8988T (cell line): ENCODE data around the gene SCN9A.
"Not testable (repeated sequence)": the region's sequence is repeated elsewhere in the genome, so short reads cannot be mapped to it uniquely, and the experiment has no call there.

ENCODE experiments used
- DNase-seq: peaks from one replicate; pipeline ENCODE4 v3.0.0; 2011

Gene SCN9A

DNA sequence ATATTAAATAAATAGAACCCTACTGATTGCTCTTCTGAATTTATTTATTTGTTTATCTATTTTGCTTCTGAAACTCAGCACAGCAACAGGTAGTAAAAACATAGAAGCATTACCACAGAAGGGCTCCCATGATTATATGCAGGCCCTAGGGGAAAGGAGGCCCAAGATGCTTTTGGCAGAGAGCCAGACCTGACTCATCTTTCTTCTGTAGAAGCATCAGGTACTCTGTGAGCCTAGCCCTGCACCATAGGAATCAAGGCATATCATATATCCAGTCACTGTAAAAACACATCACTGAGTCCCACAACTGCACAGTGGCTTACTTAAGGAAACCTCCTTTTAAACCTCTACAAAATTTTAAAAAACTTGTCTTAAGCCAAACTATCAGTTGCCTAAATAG is 1.8 kb downstream of the SCN9A start:
- DNase-seq, result peak; percentile 8

DNA sequence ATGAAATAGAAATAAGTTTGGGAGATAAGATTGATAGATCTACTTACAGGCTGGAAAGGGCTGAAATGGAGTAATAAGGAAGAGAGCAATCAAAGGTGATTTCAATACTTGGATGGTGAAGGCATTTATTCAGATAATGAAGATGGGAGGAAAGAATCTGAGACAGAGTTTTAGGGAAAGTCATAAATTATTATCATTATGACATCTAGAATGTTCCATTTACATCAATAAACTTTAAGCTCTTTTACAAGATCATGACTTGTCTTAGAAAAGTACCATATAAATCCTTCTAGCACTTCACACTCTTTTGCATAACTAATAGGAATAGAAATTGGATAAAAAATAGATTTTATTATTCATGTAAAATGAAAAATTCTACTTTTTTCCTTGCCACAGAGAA is 2.2 kb downstream of the SCN9A start:
- no peak for DNase-seq

DNA sequence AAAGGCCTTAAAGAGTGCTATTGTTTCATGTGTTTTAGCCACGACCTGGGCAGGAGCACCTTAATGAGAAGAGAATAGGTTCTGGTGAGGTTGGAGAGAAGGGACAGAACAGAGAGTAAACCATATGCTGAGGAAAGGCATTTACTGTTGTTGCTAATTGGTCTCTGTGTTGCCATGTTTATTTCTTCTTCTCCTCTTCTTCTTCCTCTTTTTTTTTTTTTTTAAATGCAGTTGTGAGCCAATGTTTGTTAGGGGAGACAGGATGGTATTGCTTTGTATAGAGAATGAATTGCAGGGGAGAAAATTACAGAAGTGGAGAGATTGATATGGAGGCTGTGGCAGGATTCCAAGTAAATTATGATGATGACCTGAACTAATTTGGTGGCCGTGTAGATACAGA is 2.6 kb downstream of the SCN9A start:
- DNase-seq, result no peak

DNA sequence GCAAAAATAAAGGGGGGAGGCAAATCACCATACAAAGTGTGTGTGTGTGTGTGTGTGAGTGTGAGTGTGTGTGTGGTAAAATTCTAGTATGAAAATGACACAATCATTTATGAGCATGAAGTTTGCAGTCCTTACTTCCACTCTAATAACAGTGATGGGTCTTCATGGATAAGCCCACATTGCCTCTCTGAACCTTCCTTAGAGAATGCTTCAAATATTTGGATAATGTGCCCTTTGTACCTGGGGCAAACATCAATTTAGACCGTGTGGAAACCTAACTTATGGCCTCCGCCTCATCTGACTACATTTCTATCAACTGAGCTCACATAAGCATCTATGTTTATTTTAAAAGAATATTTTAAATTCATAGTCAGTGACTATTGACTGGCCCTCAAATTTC is 3.7 kb downstream of the SCN9A start:
- no peak for DNase-seq

DNA sequence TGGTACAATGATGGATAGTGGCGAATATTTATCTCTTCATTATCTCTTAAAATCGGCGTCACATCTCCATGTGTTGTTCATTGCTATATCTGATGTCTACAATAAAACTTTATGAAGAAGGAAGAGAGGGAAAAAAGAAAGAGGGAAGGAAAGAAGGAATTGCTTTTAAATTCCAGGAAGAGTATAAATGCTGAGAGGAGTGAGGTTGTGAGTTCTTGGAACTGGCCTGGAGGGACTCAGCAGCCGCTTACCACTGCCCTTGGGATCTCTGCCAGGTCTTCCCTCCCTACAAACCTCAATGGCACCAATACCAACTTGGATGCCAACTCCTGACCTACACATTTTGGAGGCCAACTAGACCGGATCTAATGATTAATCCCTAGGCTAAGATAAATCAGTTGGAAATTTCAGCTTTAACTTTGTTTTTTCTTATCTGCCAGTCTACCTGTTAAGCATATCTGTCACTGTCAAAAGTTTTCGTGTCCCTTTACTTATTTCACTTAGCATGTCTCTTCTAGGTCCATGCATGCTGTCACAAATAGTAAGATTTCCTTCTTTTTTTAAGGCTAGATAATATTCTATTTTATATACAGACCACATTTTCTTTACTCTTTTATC is 9.8 kb downstream of the SCN9A start:
- no peak for DNase-seq

DNA sequence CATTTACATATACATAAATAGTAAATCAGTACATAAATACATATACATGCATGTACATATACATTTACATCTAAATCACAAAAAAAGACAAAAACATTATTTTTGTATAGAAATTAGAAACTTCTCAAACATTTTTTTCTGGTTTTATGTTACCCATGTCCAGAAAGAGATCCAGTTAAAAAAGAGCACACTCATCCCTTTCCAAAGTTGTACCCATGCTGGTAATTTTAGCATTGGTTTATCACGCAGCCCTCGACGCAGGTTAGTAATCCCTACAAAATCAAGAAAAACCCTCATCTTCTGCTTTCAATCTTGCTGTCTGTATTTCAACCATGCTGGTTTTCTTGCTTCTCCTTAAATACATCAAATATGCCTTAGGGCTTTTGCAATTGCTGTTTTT is 10.5 kb downstream of the SCN9A start:
- no peak for DNase-seq

DNA sequence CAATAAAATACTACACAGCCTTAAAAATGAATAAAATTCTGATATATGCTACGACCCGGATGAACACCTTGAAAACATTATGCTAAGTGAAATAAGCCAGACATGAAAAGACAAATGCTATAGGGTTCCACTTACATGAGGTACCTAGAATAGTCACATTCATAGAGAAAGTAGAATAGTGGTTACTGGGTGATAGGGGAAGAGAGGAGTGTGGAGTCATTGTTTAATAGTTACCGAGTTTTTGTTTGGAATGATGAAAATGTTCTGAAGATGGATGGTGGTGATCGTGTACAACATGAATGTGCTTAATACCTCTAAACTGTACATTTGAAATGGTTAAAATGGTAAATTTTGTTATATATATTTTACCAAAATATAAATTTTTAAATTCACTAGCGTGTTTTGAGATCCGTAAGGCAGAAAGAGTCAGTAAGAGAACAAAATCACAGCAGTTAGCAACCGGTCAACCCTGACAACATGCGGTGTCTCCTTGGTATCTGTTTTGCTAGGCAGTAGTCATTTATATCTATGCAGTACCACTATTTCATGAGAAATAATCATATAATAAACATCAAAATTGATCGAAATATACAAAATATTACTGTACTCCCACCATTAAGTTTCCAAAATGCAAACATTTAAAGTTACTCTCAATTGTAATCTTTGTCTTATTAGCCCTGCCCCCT is 11.1 kb downstream of the SCN9A start:
- DNase-seq, result no peak

DNA sequence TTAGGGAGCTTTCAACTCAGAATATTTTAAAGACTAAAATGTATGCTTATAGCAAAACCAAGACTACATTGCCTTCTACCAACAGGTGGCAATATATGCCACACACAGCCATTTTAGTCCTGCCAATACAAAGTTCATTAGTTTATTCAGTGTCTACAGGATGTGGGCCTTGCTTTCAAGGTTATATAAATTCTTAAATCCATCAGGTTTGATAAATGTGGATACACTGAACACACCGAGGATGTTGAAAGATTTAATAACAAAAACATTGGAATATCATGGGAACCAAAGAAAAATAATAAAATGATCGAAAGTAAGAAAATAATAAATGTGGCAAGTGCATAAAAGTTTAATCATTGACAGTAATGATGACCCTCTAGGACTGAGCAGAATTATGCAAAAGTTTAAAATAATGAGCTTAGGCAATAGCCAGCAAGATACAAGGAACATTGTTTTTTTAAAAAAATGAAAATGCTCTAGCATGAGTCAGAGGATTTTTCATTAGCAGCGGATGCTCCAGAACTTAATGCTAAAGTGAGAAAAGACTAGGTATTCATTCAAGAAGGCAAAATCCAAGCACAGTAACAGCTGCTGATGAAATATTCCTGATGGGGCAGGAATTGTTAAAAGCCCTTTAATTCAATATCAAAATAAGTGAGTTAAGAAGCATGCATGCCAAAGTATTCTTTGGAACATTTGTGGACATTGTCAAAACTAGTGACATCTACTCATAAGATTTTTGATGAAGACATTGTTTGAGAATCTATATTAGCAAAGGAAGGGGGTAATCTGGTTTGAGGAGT is 14.2 kb downstream of the SCN9A start:
- no peak for DNase-seq

DNA sequence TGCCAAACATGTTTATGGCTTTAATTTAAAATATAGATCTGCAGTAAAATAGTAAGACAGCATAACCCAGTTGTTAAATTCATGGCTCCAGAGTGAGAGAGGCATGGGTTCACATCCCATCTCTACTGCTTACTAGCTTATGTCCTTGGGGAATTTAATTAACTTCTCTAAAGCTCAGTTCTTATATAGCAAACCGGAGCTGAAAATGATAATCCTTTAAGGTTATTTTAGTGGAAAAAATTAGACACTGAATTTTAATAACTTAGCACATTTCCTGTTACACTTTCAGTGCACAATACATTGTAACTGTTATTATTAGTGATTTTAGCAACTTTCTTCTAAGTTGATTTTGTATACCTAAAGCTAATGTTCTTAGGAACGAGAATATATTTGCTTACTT is 14.8 kb downstream of the SCN9A start:
- no peak for DNase-seq

DNA sequence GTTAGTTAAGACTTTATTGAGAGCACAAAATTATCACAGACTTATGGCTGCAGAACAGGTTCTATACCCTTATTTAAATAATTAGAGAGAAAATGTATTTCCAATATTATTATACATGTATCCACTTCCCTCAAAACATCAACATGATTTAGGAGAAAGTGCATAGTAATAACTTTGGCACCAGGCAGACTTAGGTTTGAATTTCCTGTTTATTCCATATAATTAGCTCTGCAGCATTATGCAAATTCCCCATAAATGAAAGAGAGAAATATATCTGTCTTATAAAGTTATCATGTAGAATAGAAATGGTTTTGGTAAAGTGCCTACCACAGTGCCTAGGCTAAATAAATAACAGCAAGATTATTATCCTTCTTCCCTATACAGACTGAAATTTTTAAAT is 15.3 kb downstream of the SCN9A start:
- no peak for DNase-seq

DNA sequence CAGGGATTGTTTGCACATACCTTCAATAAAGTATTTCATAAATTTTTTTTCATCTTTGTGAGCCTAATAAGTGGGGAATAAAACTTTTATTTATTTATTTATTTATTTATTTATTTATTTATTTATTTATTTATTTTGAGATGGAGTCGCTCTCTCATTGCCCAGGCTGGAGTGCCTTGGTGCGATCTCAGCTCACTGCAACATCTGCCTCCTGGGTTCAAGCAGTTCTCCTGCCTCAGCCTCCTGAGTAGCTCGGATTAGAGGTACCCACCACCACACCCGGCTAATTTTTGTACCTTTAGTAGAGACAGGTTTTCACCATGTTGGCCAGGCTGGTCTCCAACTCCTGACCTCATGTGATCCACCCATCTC is 17.8 kb downstream of the SCN9A start:
- not testable (repeated sequence) for DNase-seq

DNA sequence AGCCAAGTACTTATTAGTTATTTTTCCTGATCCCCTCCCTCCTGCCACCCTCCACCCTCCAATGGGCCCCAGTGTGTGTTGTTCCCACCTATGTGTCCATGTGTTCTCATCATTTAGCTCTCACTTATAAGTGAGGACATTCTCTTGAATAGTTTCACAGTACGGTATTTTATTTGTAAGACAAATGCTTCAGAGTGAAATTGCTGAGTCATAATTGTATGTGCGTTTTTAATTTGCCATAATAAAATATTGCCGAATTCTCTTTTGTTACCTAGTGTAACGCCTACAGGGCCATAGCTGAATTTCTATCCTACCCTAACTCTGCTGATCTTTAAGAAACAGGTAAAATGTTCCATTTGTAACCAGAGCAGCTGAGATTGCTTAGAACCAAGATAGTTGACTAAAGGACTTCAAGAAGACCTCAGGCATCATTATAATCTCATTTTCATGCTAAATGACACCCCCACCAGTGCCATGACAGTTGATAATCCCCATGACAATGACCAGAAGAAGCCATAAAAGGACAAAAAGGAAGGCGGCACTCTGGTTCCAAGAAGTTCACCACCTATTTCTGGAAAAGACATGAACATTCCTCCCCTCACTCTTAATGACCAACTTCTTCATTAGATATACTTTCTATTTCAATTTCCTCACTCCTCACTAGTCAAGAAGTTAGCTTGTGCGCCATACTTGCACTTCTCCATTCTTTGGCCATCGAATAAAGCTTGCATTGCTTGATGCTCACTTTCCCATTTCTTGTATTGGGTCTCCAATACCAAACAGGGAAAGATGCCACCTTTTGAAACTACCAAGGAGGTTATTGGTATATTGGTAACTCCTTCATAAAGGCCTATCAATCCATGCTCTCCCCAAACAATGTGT is 18.4 kb downstream of the SCN9A start:
- no peak for DNase-seq

DNA sequence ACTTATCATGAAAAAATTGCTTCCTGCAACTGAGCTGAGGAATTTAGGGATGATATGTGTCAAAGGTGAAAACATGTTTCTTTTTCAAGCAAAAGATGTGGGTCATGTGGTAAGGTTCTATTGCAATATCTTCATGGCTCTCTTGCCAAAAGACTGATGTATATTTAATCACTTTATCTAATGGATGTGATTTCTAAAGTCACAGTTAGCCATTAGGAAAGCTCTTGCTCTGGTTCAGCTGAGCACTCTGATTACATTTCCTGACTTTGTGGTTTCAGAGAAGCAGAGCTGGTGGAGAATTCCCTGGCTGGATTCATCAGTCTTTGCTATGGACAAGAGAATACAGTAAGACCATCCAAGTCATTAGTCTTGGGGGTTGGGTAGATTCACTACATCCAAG is 24.4 kb downstream of the SCN9A start:
- no peak for DNase-seq

DNA sequence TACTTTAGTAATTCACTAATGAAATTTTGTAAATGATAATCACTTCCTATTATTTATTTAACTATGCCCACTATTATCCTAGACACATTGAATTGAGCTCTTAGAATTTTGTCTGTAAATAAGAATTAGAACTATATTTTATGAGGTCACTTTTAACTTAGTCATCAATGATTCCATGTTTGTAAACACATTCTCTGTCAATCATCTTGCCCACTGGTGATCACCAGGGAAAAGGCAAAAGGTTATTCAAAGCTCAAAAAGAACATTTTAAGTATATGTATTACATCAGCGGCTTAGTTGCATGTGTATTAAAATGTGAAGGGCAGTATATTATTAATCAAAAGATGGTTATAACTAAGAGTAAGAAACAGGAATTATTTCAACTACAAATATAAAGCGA is 25.2 kb downstream of the SCN9A start:
- no peak for DNase-seq

DNA sequence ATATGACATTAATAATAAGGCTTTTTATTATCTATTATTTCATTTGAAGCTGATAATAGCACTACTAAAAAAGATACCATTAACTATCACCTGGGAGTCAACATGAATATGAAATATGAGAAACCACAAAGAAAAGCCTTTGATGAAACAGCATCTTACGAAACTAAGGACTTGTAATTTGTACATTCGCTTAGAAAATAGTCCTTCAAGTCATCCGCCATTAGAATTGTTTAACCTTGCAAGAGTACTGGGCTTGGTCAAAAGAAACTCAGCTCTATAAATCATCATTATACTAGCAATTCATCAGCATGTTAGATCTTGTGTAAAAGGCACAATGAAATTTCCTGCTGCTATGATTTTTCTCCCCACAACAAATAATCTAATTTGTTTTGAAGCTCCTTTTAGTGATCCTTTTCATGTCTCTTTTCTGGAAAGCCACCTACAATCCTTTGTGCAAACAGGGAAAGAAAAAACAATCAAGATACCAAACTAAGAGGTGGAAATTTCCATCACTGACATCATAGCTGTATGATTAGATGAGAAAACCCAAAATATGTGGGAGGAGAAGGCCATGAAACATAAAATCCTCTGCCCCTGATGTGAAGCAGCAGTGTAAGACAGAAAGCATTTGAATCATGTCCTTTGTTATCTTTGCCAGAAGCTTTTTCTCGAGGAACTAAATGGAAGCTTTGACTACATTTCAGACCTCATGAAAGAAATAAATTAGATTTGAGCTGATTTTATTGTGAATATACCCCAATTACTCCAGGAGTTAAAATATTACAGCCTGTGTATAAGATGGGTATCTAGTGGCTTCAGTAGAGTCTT is 31.2 kb downstream of the SCN9A start:
- no peak for DNase-seq

DNA sequence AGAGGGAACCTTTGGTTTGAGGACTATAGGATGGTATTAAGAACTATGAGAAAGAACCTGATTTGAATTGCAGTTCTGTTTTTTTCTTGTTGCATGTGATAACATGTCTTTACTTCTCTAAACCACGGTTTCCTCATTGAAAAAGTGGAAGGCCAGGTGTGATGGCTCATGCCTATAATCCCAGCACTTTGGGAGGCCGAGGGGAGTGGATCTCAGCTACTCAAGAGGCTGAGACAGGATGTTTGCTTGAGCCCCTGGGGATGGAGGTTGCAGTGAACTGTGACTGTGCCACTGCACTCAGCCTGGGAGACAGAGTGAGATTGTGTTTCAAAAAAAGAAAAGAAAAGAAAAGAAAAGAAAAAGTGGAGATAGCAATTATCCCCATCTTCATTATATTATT is 32.3 kb downstream of the SCN9A start:
- DNase-seq, result no peak

DNA sequence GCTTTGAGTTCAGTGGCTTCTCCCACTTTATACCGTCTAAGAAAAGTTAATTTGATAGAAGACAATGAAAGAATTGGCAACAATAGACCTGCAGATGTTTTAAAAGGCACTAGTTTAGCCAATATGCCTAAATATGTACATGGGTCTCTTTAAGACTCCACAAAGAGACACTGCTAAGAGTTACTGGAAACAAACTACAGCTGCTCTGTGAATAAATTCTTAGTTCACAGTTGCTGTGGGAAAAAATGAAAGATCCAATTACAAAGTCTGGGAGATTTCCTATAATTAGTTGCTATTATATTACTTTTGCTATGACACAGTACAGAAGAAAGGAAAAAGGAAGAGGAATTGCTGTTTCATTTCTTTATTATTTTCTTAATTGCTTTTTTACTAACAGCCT is 34.3 kb downstream of the SCN9A start:
- no peak for DNase-seq

DNA sequence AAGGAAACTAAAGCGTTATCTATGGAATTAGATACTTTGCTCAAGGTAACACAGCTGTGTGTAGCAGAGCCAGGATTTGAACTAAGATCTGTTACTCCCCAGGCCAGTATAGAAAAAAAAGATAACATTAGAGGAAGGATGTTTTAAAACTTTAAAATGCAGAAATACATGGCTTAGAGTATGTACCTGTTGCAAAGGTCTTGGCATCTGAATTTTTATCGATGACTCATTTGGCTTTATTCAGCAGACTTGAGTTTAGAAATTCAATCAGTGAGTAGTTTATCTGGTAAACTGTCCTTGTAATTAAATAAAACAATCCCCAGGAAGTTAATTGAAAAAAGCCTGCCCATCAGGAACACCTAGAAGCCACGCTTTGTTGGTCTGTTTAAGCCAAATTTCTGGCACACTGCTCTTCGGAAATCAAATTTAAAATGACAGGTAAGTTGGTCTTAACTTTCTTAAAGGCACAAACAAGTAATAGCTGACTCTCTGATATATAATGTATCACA is 36.9 kb downstream of the SCN9A start:
- no peak for DNase-seq

DNA sequence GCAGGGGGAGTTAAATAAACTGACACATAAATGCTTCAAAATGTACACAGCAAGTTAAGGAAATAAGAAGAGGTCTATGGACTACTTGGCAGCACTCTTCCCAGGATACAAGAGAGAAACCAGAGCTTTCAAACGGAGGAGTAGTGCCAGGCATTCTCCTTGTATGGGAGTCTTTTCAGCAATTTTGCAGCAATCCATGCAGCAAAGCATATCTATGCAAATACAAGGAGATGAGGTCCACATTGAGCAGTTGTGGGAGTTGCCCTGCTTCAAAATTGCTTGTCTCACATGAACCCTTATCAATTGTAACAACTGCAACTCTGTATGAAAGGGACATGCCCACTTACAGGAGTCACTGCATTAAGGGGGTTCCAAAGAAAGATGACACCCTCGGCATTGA is 37.8 kb downstream of the SCN9A start:
- no peak for DNase-seq

DNA sequence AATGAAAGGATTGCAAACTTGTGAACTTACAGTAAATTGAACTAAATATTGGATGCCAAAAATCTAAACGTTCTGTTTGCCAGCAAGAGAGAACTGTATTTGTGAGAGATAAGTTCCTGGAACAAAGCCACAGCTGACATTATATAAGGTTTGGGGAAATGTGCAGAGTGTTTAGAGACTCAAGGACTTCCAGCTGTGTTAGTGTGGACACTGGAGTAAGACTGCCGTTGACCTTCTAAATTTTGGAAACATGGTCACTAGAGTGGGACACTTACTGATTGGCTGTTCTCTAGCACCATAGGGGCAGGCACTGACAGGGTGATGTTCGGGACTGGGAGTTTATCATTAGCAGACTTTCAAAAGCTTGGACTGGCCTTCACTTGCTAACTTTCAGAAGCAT is 40.5 kb downstream of the SCN9A start:
- DNase-seq, result no peak

DNA sequence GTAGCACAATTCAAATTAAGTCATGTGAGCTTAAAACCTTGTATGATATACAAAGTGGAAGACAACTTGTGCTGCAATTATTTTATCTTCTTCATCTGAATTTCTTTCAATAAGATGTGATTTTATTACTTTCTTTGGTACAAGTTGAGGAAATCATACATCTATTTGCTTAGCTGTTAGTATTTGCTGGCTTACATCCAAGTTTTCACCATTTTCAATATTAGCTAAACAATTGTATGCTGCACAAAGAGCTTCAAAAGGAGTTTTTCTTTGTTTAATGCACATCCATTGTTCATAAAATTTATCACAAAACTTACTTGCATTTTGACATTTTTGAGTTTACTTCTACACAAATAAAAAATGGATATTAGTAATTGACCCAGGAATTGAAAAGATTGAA is 40.9 kb downstream of the SCN9A start:
- no peak for DNase-seq

DNA sequence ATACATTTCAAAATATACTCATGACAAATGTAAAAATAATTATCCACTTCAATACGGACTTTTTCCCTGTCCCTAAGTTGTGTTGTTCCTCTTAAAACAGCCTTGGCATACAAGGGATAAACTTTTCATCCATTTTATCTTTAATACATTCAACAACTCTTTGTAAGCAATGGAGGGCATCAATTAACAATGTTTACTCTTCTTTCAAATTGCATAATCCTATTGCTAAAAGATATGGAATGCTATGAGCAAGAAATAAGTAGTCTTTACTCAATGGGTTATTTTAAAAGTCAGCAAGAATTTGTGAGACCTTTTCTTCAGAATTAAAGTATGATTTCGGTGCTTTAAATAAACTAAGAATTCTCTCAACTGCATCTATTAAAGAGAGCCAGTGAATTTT is 41.9 kb downstream of the SCN9A start:
- DNase-seq, result no peak
